Smooth muscle cell of the brain vasculature (primary cell): ENCODE results near the gene ADISSP.
A peak's percentile ranks its signal among the peaks of the same experiment; 100 is the strongest.

Experiments used
- DNase-seq: peaks from one replicate; pipeline ENCODE4 v3.0.0-alpha.2; 2012; ENCODE audit warnings: low read depth, low spot score

The ADISSP gene

DNA sequence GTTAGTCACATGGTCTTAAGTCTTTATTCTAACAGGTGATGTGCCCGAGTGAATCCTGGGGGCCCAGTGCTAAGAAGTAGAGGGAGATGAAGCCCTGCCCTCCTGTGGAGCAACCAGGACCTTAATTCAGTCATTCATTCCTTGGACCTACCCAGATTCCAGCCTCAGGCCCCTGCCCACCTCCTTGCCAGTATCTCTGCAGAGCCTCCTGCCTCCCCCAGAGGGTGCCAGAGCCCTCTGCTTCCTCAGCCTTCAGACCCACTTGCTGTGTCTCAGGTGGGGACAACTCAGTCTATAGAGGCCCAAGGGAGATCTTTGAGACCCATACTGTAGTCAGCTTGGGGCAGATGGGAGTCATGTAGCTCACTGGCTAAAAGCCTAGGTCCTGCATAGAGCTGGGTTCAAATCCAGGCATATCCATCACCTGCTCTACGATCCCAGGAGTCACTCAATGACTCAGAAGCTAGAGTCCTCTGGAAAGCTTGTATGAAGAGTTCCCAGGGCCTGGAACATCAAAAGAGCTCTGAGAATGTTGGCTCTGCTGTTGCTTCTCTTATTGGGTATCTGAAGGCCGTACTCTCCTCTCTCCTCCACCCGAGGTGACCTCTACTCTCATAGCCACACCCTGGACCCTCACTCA lies 51.2 kb downstream of the ADISSP start:
- peak; percentile 31 for DNase-seq

DNA sequence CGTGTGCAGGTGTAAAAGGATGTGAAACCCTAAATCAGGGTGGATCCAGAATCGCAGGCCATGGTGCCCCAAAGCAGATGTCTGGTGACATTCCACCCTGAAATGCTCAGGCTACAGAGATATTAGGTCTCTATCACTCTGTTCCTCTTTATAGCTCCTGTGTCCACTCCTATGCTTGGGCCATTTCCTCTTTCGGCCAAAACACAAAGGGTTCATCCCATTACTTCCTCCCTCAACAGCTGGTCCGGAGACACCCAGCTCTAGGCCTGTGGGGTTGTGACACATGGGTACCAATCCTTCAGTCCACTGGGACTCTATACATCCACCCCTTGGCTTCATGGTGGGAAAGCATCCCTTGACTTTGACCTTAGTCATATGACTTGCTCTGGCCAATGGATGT lies 53.5 kb downstream of the ADISSP start:
- DNase-seq: no peak

- no peak for DNase-seq
Measured at GRCh38 chr20:3712279-3712873, 55.2 kb downstream of the ADISSP start, which contains the start of gene SIGLEC1. Gene SIGLEC1 (minus strand): TSS chr20:3712600. CDS start chr20:3707128, 5,472 bp downstream.

- DNase-seq: no peak
Measured at GRCh38 chr20:3711484-3711941, 56.0 kb downstream of the ADISSP start.

GRCh38 chr20:3710703-3711483 lies 56.7 kb downstream of the ADISSP start:
- peak; percentile 23 for DNase-seq

DNA sequence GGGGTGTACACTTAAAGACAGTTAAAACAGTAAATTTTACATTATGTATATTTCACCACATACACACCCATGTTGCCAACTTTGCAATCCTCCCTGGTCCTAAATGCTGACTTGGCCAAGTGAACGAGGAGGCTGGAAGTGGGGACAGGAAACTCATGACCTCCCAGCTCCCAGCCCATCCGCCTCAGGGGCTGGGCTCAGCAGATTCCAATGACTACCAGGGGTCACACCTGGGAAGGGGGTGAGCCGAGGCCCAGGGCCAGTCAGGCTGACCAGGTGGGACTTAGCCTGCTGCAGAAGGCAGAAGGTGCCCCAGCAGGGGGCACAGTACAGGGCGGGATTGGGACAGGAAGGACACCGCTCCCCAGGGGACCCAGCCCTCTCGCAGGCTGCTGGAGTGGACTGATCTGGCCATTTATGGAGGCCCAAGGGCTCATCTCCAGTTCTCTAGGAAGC lies 57.5 kb downstream of the ADISSP start:
- DNase-seq: no peak

DNA sequence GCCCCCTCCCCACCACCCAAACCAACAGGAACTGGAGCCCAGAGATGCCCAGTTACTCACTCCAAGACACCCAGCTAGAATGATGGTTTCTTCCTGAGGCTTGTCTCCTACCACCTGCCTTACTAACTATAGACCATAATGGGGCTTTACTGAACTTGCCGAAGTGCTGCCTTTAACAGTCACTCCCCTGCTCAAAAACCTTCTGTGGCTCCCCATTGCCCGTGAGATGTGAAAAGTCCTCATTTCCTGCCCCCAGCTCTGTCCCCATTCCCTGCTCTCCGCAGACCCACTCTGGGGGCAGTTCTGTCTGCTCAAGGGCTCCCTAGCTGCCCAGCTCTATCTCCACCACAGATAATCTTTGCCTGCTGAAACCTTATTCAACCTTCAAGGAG lies 60.0 kb downstream of the ADISSP start:
- no peak for DNase-seq

DNA sequence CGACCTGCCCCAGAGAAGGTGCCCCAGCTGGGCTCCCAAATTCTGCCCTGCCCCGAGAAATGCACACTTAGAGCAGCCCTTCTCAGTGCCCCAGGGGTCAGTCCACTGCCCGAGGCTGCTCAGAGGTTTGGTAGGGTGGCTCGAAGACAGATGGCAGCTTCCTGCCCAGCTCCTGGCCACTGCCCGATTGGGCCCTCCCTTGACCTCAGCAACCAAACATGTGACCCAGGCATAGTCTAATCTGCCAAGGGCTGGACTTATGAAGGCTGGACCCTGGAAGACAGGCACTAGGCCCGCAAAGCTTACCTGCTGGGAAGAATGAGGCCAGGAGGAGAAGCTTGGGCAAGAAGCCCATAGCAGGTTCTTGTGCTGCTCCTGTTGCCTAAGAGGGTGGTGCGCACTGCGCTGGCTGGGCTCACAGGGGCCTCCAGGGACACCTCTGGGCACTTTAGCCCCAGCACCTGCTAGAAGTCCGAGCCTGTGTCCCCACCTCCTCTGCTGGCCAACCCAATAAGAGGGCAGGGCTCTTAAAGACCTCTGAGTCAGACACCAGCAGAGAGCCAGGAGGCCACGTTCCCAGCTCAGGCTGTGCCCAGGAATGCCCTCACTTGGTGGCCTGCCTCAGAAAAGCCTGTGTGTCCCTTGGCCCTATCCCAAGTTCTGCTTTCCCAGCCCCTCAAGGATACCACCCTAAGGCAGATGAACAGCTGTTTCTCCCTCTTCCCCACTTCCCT lies 60.6 kb downstream of the ADISSP start:
- DNase-seq: no peak

DNA sequence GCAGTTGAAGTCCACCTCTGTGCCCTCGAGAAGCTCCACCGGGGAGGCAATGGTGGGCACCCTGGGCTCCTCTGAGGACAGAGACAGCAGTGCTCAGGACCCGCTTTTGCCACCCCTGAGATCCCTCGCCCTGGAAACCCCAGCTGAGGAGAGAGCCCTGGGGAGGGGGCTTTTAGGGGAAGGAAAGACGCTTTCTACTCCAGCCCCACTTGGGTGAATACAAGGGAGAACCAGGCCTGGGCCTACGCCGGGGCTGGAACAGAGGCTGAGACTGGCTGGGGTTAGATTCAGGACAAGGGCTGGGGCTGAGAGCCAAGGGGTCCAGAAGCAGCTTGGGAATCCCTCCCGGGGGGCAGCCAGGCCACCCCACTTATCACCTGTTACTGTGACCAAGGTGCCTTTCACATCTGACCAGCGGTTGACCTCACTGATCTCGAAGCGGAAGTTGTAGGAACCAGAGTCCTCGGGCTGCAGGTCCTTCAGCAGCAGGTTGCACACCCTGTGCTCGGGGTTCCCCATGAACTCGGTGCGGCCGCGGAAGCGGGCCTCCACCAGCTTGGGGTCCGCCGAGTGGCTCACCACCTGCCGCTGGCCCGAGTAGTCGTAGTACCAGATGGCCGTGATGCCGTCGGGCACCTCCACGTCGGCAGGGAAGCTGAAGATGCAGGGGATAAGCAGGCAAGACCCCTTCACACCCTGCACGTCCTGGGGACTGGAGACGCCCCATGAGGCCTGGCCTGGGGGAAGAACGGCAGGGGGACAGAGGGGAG lies 61.4 kb downstream of the ADISSP start:
- DNase-seq: no peak

GRCh38 chr20:3705491-3705969 lies 62.0 kb downstream of the ADISSP start:
- no peak for DNase-seq

DNA sequence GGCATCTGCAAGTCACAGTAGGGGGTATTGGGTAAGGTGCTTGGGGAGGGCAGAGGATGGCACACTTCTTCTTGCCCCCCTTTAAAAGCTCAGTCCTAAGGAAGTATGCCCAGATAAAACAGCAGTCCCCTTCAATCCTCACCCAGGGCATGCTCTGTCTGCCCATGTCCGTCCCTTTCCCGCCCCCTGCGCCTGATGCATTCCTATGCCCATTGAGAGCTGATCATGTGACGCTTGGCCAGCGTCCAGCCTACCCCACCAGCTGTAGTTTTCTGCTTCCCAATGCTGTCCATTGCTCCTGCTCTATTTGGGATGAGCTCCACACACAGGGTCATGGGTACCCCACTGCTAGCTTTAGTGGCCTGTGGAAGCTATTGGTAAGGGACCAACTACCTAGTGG lies 63.5 kb downstream of the ADISSP start:
- no peak for DNase-seq
